ENCODE measurements around the gene TMEM25.

DNA sequence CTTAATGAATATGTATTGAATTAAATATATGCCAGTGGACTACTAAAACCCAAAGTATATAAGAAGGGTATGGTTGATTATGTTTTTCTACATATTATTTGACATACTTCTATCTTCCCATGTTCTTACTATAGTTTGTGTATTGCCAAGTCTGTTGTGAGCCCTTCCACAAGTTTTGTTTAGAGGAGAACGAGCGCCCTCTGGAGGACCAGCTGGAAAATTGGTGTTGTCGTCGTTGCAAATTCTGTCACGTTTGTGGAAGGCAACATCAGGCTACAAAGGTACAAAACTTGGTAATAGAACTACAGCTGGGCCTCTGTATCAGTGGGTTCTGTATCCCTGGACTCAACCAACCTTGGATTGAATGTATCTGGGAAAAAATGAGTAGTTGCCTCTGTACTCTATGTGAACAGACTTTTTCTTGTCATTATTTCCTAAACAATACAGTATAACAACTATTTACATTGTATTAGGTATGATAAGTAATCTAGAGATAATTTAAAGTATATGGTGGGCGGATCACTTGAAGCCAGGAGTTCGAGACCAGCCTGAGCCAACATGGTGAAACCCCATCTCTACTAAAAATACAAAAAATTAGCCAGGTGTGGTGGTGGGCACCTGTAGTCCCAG, 42.4 kb upstream of the TMEM25 start:
- TF ChIP-seq, protein P1, sequence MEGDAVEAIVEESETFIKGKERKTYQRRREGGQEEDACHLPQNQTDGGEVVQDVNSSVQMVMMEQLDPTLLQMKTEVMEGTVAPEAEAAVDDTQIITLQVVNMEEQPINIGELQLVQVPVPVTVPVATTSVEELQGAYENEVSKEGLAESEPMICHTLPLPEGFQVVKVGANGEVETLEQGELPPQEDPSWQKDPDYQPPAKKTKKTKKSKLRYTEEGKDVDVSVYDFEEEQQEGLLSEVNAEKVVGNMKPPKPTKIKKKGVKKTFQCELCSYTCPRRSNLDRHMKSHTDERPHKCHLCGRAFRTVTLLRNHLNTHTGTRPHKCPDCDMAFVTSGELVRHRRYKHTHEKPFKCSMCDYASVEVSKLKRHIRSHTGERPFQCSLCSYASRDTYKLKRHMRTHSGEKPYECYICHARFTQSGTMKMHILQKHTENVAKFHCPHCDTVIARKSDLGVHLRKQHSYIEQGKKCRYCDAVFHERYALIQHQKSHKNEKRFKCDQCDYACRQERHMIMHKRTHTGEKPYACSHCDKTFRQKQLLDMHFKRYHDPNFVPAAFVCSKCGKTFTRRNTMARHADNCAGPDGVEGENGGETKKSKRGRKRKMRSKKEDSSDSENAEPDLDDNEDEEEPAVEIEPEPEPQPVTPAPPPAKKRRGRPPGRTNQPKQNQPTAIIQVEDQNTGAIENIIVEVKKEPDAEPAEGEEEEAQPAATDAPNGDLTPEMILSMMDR (IDR thresholded peaks at IDR 0.05): peak; percentile 53 to 83 (median 79)
- no peak for TF ChIP-seq POLR2A (IDR thresholded peaks at IDR 0.05)
